ENCODE results near the gene VHLL.

DNA sequence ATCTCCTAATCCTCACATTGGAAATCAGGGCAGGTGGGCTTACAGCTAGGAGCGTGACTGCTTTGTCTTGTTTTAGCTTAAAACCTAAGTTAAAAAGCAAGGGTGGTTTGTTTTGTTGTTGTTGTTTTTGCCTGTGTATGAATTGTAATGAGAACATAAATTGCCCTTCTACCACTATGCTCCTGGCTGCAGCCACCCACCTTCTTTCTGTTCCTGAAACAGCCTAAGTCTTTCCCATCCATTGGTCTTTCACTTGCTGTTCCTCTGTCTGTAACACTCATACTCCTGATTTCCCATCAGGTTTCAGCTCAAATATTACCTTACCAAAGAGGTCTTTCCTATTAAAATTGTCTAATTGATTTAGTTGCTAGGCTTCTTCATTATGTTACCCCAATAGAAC is 15.6 kb downstream of the VHLL start:
- no peak for TF ChIP-seq EZH2 (IDR thresholded peaks at IDR 0.05; ENCODE audit: low read length, unreplicated experiment)
- TF ChIP-seq, protein P1, sequence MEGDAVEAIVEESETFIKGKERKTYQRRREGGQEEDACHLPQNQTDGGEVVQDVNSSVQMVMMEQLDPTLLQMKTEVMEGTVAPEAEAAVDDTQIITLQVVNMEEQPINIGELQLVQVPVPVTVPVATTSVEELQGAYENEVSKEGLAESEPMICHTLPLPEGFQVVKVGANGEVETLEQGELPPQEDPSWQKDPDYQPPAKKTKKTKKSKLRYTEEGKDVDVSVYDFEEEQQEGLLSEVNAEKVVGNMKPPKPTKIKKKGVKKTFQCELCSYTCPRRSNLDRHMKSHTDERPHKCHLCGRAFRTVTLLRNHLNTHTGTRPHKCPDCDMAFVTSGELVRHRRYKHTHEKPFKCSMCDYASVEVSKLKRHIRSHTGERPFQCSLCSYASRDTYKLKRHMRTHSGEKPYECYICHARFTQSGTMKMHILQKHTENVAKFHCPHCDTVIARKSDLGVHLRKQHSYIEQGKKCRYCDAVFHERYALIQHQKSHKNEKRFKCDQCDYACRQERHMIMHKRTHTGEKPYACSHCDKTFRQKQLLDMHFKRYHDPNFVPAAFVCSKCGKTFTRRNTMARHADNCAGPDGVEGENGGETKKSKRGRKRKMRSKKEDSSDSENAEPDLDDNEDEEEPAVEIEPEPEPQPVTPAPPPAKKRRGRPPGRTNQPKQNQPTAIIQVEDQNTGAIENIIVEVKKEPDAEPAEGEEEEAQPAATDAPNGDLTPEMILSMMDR (conservative IDR thresholded peaks at IDR 0.05; ENCODE audit: low read depth, low read length) = no peak
